Measurements from ENCODE around the gene STYXL2. TPM values are rescaled to one million over a fixed set of nuclear protein-coding genes. Genes with fewer than 3 reads are reported as not detected.

Gene STYXL2
- total and polyA plus RNA-seq, 8 donors: 0.12 to 1.3 (median 0.66) TPM; not detected in 1

GRCh38 chr1:167056529-167057231 lies 37.2 kb upstream of the STYXL2 start:
- intact Hi-C loops (cut with DNase I): loop anchor here in 1 of 2 donors (5.0 kb wide), 1 partner anchor 149 kb away; no protein-coding TSS in a partner anchor
- H3K9me3 ChIP-seq: no peaks in the 10 kb centered on the region
- H3K4me3 ChIP-seq: no peak overlapping the region
- no peak for ATAC-seq
- DNase-seq: no peak
- no peak overlapping the region for H3K27ac ChIP-seq
- no peaks in the 10 kb centered on the region for H3K36me3 ChIP-seq
- peaks cover 3 to 6% of the 10 kb centered on the region in 2 donors for H3K4me1 ChIP-seq
- H3K27me3 ChIP-seq: no peaks in the 10 kb centered on the region
- no peak for TF ChIP-seq CTCF (IDR thresholded peaks at IDR 0.05)

GRCh38 chr1:167057241-167057688 lies 36.6 kb upstream of the STYXL2 start:
- DNase-seq: peak in 1 of 4 donors; percentile 44

GRCh38 chr1:167059045-167059808 lies 34.6 kb upstream of the STYXL2 start:
- intact Hi-C loops (cut with DNase I): loop anchor here in 1 of 2 donors (5.0 kb wide), 1 partner anchor 152 kb away; no protein-coding TSS in a partner anchor
- Histone ChIP-seq H3K4me1 (peaks cover 3 to 6% of the 10 kb centered on the region in 2 donors), H3K4me3 (no peak overlapping the region), H3K27me3 (no peaks in the 10 kb centered on the region), H3K9me3 (no peaks in the 10 kb centered on the region), H3K27ac (no peak overlapping the region), H3K36me3 (no peaks in the 10 kb centered on the region)
- peak; percentile 88 to 96 for TF ChIP-seq CTCF (IDR thresholded peaks at IDR 0.05)
- ATAC-seq (peak; percentile 89), DNase-seq (peak; percentile 55 to 75 (median 64))

More at GRCh38 chr1:167057241-167057688, 36.6 kb upstream of the STYXL2 start:
- Histone ChIP-seq H3K36me3 (no peaks in the 10 kb centered on the region), H3K27me3 (no peaks in the 10 kb centered on the region), H3K27ac (no peak overlapping the region), H3K4me3 (no peak overlapping the region), H3K9me3 (no peaks in the 10 kb centered on the region), H3K4me1 (peaks cover 3 to 6% of the 10 kb centered on the region in 2 donors)
- ATAC-seq: peak; percentile 74
- TF ChIP-seq CTCF (IDR thresholded peaks at IDR 0.05): peak in 1 of 2 donors; percentile 37
- intact Hi-C loops (cut with DNase I): loop anchor here in 1 of 2 donors (5.0 kb wide), 1 partner anchor 150 kb away; no protein-coding TSS in a partner anchor

- intact Hi-C loops (cut with DNase I): loop anchor here in 1 of 2 donors (5.0 to 10.0 kb wide), 3 partner anchors 152 to 385 kb away; no protein-coding TSS in a partner anchor
- DNase-seq (no peak), ATAC-seq (no peak)
- Histone ChIP-seq H3K36me3 (no peaks in the 10 kb centered on the region), H3K4me3 (no peak overlapping the region), H3K9me3 (no peaks in the 10 kb centered on the region), H3K27ac (no peak overlapping the region), H3K4me1 (peaks cover 3 to 6% of the 10 kb centered on the region in 2 donors), H3K27me3 (no peaks in the 10 kb centered on the region)
- TF ChIP-seq CTCF (IDR thresholded peaks at IDR 0.05): no peak
These were observed 34.1 kb upstream of the STYXL2 start for GRCh38 chr1:167059809-167060107.
